ENCODE data around the gene MRPS27.

MRPS27 gene

DNA sequence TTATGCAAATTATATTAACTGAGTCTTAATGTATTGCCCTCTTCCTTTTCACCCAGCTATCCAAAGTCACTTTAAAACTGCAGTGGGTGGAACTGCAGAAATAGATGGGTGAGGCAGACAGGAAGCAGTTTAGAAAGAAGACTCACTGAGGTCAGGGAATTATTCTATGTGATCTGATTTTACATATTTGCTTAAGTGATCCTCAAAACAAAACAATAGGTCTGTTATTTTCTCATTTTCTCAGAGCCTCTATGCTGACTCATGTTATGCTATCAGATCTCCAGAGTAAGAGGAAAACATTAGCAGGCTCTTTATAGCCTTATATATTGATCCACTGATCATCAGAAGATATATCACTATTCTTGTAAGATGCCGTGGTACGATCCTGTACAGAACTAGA lies 63.5 kb downstream of the MRPS27 start:
- DNase-seq (ENCODE audit: low read depth), result no peak
- TF ChIP-seq, protein P1, sequence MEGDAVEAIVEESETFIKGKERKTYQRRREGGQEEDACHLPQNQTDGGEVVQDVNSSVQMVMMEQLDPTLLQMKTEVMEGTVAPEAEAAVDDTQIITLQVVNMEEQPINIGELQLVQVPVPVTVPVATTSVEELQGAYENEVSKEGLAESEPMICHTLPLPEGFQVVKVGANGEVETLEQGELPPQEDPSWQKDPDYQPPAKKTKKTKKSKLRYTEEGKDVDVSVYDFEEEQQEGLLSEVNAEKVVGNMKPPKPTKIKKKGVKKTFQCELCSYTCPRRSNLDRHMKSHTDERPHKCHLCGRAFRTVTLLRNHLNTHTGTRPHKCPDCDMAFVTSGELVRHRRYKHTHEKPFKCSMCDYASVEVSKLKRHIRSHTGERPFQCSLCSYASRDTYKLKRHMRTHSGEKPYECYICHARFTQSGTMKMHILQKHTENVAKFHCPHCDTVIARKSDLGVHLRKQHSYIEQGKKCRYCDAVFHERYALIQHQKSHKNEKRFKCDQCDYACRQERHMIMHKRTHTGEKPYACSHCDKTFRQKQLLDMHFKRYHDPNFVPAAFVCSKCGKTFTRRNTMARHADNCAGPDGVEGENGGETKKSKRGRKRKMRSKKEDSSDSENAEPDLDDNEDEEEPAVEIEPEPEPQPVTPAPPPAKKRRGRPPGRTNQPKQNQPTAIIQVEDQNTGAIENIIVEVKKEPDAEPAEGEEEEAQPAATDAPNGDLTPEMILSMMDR (conservative IDR thresholded peaks at IDR 0.05; ENCODE audit: control insufficient read depth, insufficient read depth, low read depth, low read length), result no peak
- no peak overlapping the region for H3K4me3 ChIP-seq (ENCODE audit: control insufficient read depth, low read depth, low read length)

DNA sequence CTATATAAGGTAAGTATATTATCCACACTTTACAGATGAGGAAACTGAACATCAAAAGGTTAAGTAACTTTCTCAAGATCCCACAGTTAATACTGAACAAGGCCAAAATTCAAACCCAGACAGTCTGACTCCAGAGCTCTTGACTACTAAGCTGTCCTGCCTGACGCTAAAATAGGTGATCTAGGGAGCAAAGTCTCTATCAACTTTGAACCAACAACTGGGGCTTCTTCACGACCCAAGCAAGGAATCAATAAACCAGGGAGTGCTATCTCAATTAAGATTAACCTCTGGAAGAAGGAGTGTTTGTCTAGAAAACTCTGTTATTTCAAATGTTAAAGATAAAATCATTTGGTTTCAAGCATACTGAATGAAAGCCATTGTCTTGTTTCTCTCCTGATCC lies 64.4 kb downstream of the MRPS27 start:
- no peak for DNase-seq (ENCODE audit: low read depth)
- H3K4me3 ChIP-seq (ENCODE audit: control insufficient read depth, low read depth, low read length), result no peak overlapping the region
- TF ChIP-seq, protein P1 (conservative IDR thresholded peaks at IDR 0.05; ENCODE audit: control insufficient read depth, insufficient read depth, low read depth, low read length), result no peak

DNA sequence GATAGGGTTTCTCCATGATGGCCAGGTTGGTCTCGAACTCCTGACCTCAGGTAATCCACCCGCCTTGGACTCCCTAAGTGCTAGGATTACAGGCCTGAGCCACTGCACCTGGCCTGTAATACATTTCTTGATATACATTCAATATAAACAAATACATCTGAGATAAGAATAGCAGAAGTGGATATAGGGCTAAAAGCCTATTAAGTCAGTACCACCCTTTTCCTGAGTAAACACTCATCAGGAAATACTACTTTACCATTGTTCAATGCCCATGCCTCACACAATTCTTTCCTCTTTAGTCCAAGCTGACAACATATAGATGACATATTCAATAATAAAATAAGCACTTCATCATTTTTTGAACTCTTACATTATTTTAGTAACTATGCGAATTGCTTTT lies 64.8 kb downstream of the MRPS27 start:
- H3K4me3 ChIP-seq (ENCODE audit: control insufficient read depth, low read depth, low read length), result no peak overlapping the region
- DNase-seq (ENCODE audit: low read depth), result no peak
- TF ChIP-seq, protein P1 (conservative IDR thresholded peaks at IDR 0.05; ENCODE audit: control insufficient read depth, insufficient read depth, low read depth, low read length), result no peak

DNA sequence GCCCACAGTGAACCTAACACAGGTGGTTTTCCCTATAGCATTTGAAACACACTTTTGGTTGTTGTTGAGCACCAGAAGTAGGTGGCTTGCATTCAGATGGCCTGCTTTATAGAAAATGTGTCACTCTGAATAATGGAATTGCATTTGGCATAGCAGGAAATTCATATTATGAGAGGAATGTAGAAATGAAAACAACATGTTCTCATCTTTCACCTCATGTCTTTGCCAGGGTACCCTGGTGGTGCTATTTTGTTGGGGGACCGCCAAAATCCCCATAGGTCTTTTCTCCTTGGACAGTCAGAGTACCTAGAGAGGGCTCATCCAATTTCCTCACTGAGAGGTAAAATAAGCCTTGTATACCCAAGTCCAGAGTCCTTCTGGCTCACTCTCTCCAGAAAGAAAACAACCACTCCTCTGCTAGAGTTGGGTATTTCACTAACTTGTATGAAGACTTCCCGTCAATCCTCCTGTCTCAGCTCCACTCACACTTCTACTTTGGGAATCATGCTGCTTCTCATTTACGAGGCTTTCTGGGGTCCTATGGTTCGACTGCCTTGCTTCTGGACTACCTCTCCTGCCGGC lies 67.4 kb downstream of the MRPS27 start:
- DNase-seq (ENCODE audit: low read depth), result peak; percentile 32
- no peak overlapping the region for H3K4me3 ChIP-seq (ENCODE audit: control insufficient read depth, low read depth, low read length)
- TF ChIP-seq, protein P1 (conservative IDR thresholded peaks at IDR 0.05; ENCODE audit: control insufficient read depth, insufficient read depth, low read depth, low read length), result no peak

GRCh38 chr5:72252008-72252407 lies 68.0 kb downstream of the MRPS27 start:
- TF ChIP-seq, protein P1 (conservative IDR thresholded peaks at IDR 0.05; ENCODE audit: control insufficient read depth, insufficient read depth, low read depth, low read length), result no peak
- H3K4me3 ChIP-seq (ENCODE audit: control insufficient read depth, low read depth, low read length), result no peak overlapping the region
- DNase-seq (ENCODE audit: low read depth), result no peak

- TF ChIP-seq, protein P1 (conservative IDR thresholded peaks at IDR 0.05; ENCODE audit: control insufficient read depth, insufficient read depth, low read depth, low read length), result no peak
- DNase-seq (ENCODE audit: low read depth), result no peak
- H3K4me3 ChIP-seq (ENCODE audit: control insufficient read depth, low read depth, low read length), result no peak overlapping the region
Measured at GRCh38 chr5:72251386-72251785, 68.7 kb downstream of the MRPS27 start.
